Left ventricle myocardium inferior (tissue), 1 donor: Measurements from ENCODE around the gene SPATA45. TPM values are rescaled to one million over a fixed set of nuclear protein-coding genes. Genes with fewer than 3 reads are reported as not detected.
A peak's percentile ranks its signal among the peaks of the same experiment; 100 is the strongest.

Experiments
- DNase-seq: peaks from one replicate; pipeline ENCODE4 v3.0.0-alpha.2; 2020
- H3K27ac ChIP-seq: fragments of 200-600 bp; replicated peaks from 2 replicates; pipeline ENCODE4 v1.8.0; 2021
- H3K27me3 ChIP-seq: fragments of 200-600 bp; 2 replicates; pipeline ENCODE4 v1.8.0; 2021; ENCODE audit warnings: low read depth
- H3K36me3 ChIP-seq: fragments of 200-600 bp; 2 replicates; pipeline ENCODE4 v1.8.0; 2021
- H3K4me1 ChIP-seq: fragments of 200-600 bp; 2 replicates; pipeline ENCODE4 v1.8.0; 2021
- H3K4me3 ChIP-seq: fragments of 200-600 bp; 2 replicates; pipeline ENCODE4 v1.8.0; 2021; ENCODE audit warnings: mild to moderate bottlenecking, moderate library complexity
- H3K9me3 ChIP-seq: fragments of 200-600 bp; replicated peaks from 2 replicates; pipeline ENCODE4 v1.8.0; 2021
- intact Hi-C: fragments of 100-400 bp; cut with micrococcal nuclease; formaldehyde crosslinking; loops from one replicate; pipeline ENCODE4 v1.11.0; 2022
- total RNA-seq: library from RNA; stranded (reverse); fragmentation: NEBNext Ultra II Directional; extraction: Animal tissue kit (Norgen Biotek cat#: 25700); gene quantifications from one replicate; pipeline ENCODE4 v1.2.1, GENCODE V29; 2021
- TF ChIP-seq, protein P1 (sequence below): fragments of 200-600 bp; IDR thresholded peaks from 2 replicates; pipeline ENCODE4 v1.8.0; 2021; ENCODE audit warnings: antibody characterized with exemption, mild to moderate bottlenecking, borderline replicate concordance
- donor health status: DM: no; HTN: yes; CAD: no; lungs with severe emphysema.

Gene SPATA45
- total RNA-seq, 1 donor from 2014 or later: not detected

DNA sequence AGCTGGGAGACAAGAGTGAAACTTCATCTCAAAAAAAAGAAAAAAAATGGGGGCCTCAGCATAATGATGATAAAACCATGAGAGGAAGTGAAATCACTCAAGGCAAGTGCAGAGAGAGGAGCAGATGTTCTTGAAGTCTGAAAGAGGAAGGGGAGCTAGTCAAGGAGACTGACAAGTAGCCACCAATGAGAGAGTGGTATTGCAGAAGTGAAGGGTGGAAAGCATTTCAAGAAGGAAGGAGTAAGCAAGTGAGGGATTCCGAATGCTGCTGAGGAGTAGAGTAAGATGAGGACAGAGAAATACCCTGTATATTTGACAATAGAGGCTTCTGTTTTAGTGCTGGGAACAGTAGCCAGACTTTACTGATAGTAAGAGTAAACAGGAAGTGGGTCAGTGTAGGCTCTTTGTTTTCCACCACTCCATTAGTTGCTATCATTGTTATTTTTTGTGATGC, 52.9 kb downstream of the SPATA45 start:
- no peak for DNase-seq
- Histone ChIP-seq H3K9me3 (no peaks in the 10 kb centered on the region), H3K4me3 (no peak overlapping the region), H3K36me3 (peaks cover 34% of the 10 kb centered on the region), H3K27ac (peak overlapping the region; percentile 21), H3K4me1 (peaks cover 46% of the 10 kb centered on the region), H3K27me3 (no peaks in the 10 kb centered on the region)
- TF ChIP-seq, protein P1, sequence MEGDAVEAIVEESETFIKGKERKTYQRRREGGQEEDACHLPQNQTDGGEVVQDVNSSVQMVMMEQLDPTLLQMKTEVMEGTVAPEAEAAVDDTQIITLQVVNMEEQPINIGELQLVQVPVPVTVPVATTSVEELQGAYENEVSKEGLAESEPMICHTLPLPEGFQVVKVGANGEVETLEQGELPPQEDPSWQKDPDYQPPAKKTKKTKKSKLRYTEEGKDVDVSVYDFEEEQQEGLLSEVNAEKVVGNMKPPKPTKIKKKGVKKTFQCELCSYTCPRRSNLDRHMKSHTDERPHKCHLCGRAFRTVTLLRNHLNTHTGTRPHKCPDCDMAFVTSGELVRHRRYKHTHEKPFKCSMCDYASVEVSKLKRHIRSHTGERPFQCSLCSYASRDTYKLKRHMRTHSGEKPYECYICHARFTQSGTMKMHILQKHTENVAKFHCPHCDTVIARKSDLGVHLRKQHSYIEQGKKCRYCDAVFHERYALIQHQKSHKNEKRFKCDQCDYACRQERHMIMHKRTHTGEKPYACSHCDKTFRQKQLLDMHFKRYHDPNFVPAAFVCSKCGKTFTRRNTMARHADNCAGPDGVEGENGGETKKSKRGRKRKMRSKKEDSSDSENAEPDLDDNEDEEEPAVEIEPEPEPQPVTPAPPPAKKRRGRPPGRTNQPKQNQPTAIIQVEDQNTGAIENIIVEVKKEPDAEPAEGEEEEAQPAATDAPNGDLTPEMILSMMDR: no peak
- intact Hi-C loops: no loop called here

DNA sequence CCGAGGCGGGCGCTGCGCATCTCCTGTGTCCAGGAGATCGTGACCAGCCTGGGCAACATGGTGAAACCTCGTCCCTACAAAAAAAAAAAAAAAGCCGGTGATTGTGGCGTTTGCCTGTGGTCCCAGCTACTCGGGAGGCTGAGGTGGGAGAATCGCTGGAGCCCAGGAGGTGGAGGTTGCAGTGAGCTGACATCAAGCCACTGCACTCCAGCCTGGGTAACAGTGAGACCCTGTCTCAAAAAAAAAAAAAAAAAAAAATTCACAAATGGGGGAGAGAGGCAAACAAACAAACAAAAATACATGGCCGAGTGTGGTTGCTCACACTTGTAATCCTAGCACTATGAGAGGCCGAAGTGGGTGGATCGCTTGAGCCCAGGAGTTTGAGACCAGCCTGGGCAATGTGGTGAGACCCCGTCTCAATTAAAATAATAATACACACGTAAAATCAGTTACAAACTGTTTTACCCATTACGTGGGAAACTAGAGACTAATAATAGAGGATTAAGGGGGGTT, 55.0 kb downstream of the SPATA45 start:
- H3K36me3 ChIP-seq: peaks cover 17% of the 10 kb centered on the region
- no peaks in the 10 kb centered on the region for H3K9me3 ChIP-seq
- TF ChIP-seq, protein P1: no peak
- peak overlapping the region; percentile 94 for H3K27ac ChIP-seq
- no peak for DNase-seq
- H3K27me3 ChIP-seq: no peaks in the 10 kb centered on the region
- H3K4me3 ChIP-seq: peak overlapping the region; percentile 86
- intact Hi-C loops: no loop called here
- H3K4me1 ChIP-seq: peaks cover 55% of the 10 kb centered on the region

DNA sequence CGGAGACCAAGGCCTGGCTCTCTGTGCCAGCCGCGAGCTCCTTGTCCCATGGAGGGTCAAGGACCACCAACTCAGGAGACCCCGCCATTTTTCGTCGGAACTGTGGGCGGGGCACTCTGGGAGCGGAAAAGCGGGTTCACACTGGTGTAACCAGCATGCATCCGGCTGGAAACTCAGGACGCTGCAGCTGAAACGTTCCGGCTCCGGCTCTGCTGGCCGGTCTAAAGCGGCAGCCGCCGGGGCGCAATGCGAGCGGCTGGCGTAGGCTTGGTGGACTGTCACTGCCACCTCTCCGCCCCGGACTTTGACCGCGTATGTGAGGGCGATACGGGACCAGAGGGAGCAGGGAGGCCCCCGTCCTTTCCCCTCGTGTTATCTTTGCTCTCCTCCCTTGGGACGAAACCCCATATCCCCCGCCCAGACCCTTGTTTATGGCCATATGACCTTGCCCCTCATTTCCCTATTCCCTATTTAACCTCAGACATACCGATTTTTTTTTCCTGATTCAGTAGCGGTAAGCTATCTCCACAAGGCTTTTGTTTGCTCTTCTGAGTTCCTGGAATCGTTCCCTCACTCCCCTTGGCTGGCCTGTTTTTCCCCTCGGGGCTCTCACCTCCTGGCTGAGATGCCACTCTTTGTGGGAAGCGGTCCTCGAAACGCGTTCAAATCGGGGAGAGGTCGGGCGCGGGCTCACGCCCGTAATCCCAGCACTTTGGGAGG, 55.6 kb downstream of the SPATA45 start, which contains the start of the genes NSL1 and TATDN3:
Gene NSL1 (minus strand): TSS at position 102 of the 720 bp plus-strand sequence. CDS start 14 bp downstream, at position 88.
Gene TATDN3 (plus strand): TSS at position 219 of the 720 bp plus-strand sequence. CDS start 28 bp downstream, at position 247.
- Histone ChIP-seq H3K4me3 (peak within 1 kb of the TSS; percentile 86), H3K9me3 (no peaks in the 10 kb centered on the region), H3K36me3 (peaks cover 14% of the 10 kb centered on the region), H3K27ac (peak within 1 kb of the TSS; percentile 94), H3K27me3 (no peaks in the 10 kb centered on the region), H3K4me1 (peaks cover 55% of the 10 kb centered on the region)
- DNase-seq: peak; percentile 88
- intact Hi-C loops: no loop called here
- TF ChIP-seq, protein P1: no peak

DNA sequence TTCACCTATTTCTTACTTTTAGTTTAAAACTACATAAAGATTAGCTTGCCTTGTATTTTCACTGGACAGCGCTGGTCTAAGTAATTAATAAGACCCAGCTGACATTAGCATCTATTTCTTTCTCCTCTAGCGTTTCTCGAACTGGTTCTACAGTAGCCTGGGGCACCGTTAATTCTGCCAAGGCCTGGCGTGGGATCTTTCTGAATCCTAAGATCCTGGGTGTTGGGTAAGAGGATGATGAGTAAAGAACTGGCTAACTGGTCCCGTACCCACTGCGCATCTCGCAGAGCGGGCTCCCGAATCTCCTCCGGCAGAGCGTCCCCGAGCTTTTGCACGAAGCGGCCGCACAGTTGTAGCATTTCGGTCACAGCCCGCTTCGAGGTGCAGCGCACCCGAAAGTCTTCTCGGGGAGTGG, 56.2 kb downstream of the SPATA45 start:
- peak overlapping the region; percentile 94 for H3K27ac ChIP-seq
- no peaks in the 10 kb centered on the region for H3K9me3 ChIP-seq
- H3K27me3 ChIP-seq: no peaks in the 10 kb centered on the region
- TF ChIP-seq, protein P1: no peak
- no peak for DNase-seq
- intact Hi-C loops: no loop called here
- peaks cover 14% of the 10 kb centered on the region for H3K36me3 ChIP-seq
- peaks cover 55% of the 10 kb centered on the region for H3K4me1 ChIP-seq
- peak overlapping the region; percentile 86 for H3K4me3 ChIP-seq

DNA sequence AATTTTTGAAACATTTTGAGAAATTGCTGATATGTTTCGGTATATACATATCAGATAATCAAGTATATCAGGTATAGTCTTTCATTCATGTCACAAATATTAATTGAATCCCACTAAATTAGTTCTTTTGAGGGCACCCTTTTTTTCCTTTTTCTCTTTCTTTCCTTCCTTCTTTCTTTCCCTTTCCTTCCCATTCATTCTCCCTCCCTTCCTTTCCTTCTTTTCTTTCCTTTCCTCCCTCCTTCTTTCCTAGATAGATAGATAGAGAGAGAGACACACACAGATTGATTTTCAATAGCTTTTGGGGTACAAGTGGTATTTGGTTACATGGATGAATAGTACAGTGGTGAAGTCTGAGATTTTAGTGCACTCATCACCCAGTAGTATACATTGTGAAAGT, 61.6 kb downstream of the SPATA45 start:
- intact Hi-C loops: no loop called here

More for the DNA sequence above, 61.6 kb downstream of the SPATA45 start:
- no peak for DNase-seq
- Histone ChIP-seq H3K27me3 (no peaks in the 10 kb centered on the region), H3K4me3 (no peak overlapping the region), H3K36me3 (peaks cover 50% of the 10 kb centered on the region), H3K9me3 (no peaks in the 10 kb centered on the region), H3K4me1 (peaks cover 22% of the 10 kb centered on the region), H3K27ac (no peak overlapping the region)
- TF ChIP-seq, protein P1: no peak
